ENCODE results near the gene C4orf50. TPM values are rescaled to one million over a fixed set of nuclear protein-coding genes. Genes with fewer than 3 reads are reported as not detected.
"Not testable (repeated sequence)": the region's sequence is repeated elsewhere in the genome, so short reads cannot be mapped to it uniquely, and the experiment has no call there.

Gene C4orf50
- total RNA-seq, 4 donors from 2014 or later = under 0.01 to 0.19 (median 0.09) TPM; not detected in 1

- no peak for ATAC-seq (ENCODE audit: low FRiP score)
- no peak for DNase-seq (ENCODE audit: low spot score)
- no peak for TF ChIP-seq CTCF (IDR thresholded peaks at IDR 0.05)
Measured at GRCh38 chr4:5857199-5857598, 161.0 kb downstream of the C4orf50 start.

- DNase-seq (ENCODE audit: low spot score); ATAC-seq (ENCODE audit: low FRiP score): not testable (repeated sequence)
Measured at GRCh38 chr4:5856362-5856761, 161.9 kb downstream of the C4orf50 start.

- no peak for TF ChIP-seq CTCF (IDR thresholded peaks at IDR 0.05)
- DNase-seq (ENCODE audit: low spot score) = no peak
- ATAC-seq (ENCODE audit: low FRiP score) = no peak
Measured at GRCh38 chr4:5854929-5855328, 163.3 kb downstream of the C4orf50 start.

GRCh38 chr4:5852523-5853202 is 165.6 kb downstream of the C4orf50 start:
- no peak for DNase-seq (ENCODE audit: low spot score)
- no peak for ATAC-seq (ENCODE audit: low FRiP score)
- no peak for TF ChIP-seq CTCF (IDR thresholded peaks at IDR 0.05)

- no peak for TF ChIP-seq CTCF (IDR thresholded peaks at IDR 0.05)
- ATAC-seq (ENCODE audit: low FRiP score) = no peak
- DNase-seq (ENCODE audit: low spot score) = no peak
Measured at GRCh38 chr4:5851637-5852301, 166.5 kb downstream of the C4orf50 start.

Small RNAs within 50 kb of the gene (small RNA-seq; reads per million reads assigned to genes)
- not detected for gene MIR378D1

Other genes with a start within 250 kb of the C4orf50 start
- gene CRMP1, start 125.3 kb downstream of the C4orf50 start, total RNA-seq = 1 to 10 TPM in 1 of 4 donors, under 1 TPM in 2, not detected in 1; 0.28 to 1.9 (median 0.44) TPM
- gene JAKMIP1, start 182.1 kb upstream of the C4orf50 start, total RNA-seq = 1 to 10 TPM in 1 of 4 donors, under 1 TPM in 2, not detected in 1; 0.48 to 1.0 (median 0.63) TPM